ENCODE data around the gene CNTN1.
"Not testable (repeated sequence)": the region's sequence is repeated elsewhere in the genome, so short reads cannot be mapped to it uniquely, and the experiment has no call there.

Gene CNTN1

DNA sequence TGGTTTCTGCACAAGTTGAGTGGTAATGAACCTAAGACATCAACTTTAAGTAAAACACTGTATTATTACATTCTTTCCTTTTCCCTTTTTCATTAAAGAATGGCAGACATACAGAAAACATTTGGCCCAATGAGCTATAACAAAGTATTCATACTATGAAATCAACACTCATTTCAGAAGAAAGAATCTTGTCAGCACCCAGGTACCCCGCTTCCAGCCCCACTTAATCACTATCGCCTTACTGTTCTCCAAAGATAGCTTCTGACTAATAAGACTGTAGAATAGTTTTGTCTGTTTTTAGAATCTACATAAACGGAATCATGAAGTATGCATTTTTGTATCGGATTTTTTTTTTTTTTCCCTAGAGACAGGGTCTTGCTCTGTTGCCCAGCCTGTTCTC, 9.5 kb downstream of the CNTN1 start:
- DNase-seq, result no peak

DNA sequence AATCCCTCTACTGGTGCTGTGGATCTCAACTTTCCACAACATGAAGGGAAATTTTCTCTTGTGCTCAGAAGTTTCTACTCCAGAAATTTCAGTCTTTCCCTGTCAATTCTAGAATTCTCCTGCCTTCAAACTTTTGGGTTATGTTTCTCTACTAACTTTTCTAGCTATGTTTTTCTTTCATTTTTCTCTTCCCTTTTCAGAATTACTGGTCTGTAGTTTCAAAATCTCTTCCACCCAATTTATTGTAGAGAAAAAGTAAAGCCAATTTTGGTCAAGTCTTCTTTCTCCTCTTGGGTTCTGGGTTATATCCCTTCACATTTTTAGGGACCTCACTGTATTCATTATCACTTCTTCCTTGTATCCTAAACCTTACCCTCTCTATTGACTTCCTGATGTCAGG, 18.9 kb downstream of the CNTN1 start:
- no peak for DNase-seq

DNA sequence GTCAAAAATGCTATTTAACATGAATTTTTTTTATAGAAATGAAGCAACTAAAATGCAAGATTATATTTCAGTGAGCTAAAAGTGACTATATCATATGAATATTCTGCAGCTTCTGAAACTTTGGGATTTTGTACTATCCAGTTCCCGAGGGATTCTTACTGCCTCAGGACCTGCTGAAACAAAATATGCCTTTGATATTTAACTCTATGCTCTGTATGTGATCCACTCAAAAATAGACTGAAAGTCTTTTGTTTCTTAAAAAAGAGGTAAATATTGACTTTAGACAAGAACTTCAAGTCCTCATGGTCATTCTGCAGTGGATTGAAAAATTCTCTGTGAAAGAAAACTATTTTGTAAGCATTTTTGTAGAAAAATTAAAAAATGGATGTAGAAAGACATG, 22.4 kb downstream of the CNTN1 start:
- DNase-seq, result no peak

DNA sequence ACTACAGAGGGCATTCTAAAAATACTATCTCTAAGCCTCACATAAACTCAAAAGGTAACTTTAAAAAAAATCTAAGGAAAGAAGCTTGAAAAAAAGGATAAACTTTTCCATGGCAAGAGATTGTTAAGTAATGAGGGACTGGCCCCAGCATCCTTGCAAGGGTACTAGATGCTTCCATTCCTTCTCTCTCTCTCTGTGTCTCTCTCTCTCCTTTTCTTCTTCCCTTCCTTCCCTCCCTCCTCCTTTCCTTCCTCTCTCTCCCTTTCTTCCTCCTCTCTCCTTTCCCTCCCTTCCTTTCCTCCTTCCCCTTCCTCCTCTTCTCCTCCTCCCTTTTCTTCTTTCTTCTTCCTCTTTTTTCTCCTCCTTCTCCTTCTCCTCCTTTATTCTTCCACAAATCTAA, 23.8 kb downstream of the CNTN1 start:
- no peak for DNase-seq

DNA sequence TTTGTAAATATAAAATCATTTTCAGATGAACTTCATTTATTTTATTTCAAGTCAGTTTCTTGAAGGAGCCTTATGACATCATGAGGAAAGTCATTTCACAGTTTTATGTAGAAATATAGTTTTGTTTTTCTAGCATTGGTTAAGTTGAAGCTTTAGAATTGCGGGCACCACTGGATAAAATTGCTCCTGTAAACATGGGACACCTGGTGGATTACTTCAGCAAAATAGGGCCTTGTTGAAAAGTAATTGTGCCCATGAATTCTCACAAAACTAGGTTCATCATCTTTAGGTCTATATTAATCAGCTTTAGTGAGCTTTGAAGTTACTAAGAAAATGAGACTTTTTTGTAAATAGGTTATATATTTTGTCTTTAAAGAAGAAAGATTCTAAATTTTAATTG, 25.3 kb downstream of the CNTN1 start:
- no peak for DNase-seq

DNA sequence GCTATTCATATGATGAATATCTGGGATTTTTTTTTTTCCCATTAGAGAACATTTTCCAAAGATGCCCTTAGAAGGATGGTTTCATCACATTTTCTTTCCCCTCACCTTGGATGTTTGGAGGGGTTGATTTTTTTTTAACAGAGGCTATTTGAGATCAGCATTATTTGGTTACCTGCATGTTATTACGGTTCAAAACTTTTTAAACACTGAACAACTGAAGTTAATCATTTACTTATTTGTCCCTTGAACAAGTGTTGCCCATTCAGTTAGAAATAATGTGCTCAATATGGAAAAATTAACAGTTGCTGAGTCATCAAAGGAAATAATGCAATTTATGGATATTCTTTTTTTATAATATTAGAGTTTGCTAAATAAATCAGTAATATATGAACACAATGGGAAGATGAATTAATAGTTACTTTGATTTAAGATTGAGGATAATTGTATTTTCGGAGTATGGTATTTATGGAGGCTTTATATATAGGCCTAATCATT, 26.7 kb downstream of the CNTN1 start:
- DNase-seq, result no peak

DNA sequence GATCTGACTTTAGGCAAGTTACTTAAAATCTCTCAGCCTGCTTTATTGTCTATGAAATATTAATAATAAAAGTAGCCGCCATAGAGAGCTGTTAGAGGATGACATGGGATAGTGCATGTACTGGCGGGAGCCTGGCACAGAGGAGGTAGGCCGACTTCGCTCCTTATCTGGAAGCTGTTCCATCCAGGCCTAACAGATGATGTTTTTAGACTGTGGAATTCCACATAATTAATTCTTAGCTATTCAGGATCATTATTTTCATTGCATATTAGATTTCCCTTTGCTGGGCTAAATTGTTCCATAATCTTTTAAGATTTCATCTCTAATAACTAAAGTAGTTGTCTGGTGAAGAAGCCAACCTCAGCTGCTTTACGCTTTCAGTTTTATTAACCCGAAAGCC, 30.8 kb downstream of the CNTN1 start:
- DNase-seq, result no peak

DNA sequence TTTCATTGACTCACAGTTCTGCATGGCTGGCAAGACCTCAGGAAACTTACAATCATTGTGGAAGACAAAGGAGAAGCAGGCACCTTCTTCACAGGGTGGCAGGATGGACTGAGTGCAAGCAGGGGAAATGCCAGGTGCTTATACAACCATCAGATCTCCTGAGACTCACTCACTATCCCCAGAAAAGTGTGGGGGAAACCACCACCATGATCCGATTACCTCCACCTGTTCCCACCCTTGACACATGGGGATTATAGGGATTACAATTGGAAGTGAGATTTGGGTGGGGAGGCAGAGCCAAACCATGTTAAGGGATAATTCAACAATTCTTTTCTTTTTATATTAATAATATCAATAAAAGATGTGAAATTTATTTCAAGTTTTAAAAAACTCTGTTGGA, 34.1 kb downstream of the CNTN1 start:
- DNase-seq, result no peak

DNA sequence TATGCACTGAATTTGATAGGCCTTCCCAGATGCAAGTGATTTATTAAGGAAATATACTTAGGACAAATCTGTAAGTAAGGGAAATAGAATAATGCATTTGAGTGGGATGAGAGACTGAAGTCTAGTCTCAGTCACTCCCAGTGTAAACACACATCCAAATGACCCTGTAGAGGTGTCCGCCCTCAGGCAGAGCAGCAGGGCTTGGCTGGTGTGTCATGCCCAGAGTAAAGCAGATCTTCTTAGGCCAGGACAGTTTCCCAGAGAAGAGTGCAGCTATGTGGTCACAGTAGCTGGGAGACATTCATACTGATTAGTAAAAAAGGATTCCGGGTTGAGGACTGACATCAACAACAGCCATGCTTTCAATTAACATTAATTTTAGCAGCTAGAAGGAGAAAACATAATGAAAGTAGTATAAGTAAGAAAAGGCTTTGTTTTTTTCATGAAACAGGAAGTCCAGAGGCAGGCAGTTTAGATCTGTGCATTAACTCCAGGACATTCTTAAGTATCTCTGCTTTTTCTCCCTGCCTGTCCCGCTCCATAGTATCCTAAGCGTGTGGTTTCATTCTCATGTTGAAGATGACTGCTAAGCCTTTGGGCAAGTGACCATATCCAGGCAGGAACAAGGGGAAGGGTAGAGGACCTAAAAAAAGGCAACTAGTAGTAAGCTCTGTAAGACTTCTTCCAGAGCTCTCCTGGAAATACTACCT, 35.7 kb downstream of the CNTN1 start:
- no peak for DNase-seq

DNA sequence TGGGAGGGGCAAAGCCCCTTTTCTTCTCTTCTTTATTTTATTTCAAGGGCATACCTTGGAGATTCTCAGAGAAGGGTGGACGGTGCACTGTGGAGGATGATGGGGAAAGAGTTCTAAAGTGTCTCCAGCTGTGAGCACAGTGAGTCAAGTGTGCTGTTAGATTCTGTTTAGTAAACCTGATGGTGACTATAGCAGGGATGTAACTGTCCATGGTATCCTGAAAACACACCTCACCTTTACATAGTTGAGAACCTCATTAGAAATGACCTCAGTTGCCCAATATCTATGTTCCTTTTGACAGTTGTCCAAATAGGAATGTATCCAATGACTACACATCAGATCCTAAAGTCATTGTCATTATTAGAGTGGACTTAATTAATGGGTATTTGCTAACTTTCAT, 38.0 kb downstream of the CNTN1 start:
- DNase-seq, result no peak

DNA sequence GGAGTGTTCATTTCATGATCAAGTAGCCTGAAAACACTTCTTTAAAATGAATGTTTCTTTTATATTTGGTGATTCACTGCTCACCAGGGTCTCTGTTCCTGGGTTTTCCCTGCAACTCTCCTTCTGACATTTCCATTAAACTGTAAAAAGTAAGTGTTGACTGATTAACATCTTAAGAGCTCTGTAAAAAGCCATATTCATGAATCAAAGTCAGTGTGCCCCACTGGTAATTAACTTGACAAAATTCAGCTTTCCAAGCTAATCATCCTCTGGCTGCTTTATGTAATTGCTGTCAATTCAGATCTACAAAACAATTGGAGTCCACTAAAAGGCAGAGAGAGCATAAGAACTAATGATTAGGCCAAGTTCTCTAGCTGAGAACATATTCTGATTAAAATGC, 41.6 kb downstream of the CNTN1 start:
- no peak for DNase-seq

DNA sequence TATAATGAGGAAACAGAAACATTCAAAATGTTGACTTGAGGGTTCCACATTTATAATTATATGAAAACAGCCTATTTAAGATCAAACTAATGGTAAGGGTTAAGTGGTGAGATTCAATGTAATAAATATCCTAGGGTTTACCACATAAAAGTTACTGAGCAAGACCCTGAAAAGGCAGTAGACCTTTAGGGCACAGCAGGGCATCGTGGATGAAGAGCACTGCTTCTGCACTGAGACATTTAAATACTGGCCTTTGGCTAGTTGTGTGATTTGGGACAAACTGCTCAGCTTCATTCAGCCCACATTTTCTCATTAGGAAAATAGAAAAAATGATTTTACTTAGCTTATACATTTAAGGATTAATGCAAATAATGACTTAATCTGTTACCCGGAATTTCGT, 42.0 kb downstream of the CNTN1 start:
- no peak for DNase-seq

DNA sequence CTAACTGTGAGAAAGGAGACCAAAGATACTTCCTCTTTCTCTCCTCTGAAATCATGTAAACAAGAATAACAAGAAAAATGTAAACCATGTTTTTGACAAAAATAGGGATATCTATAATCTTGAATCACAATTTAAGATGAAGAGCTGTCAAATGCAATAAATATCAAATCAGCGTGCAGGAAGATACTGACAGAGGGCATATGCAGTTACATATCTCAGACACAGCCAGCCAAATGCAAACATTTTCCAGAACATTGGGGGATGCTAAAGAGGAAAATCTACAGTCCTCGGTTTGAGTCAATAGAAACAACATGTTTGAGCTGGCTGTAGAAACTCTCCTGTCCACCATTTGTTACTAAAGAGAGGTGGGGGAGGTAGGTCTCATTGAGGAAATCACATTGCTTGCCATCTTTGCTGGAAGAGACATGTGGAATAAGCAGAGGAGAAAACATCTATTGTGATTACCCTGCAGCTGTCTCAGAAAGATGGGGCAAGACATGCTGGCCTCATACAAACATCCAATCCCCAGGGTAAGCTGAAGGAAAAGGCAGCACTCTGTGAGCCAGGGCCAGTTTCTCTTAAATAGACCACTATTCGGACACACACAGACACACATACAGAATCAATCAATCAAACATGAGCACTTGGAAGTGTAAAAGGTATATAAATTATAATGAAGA, 43.5 kb downstream of the CNTN1 start:
- DNase-seq, result no peak

DNA sequence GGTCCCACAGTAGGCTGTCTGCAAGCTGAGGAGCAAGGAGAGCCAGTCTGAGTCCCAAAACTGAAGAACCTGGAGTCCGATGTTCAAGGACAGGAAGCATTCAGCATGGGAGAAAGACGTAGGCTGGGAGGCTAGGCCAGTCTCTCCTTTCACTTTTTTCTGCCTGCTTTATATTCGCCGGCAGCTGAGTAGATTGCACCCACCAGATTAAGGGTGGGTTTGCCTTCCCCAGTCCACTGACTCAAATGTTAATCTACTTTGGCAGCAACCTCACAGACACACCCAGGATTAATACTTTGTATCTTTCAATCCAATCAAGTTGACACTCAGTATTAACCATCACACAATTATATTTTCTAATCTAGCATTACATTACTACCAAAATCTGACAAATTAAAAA, 45.2 kb downstream of the CNTN1 start:
- DNase-seq, result not testable (repeated sequence)

DNA sequence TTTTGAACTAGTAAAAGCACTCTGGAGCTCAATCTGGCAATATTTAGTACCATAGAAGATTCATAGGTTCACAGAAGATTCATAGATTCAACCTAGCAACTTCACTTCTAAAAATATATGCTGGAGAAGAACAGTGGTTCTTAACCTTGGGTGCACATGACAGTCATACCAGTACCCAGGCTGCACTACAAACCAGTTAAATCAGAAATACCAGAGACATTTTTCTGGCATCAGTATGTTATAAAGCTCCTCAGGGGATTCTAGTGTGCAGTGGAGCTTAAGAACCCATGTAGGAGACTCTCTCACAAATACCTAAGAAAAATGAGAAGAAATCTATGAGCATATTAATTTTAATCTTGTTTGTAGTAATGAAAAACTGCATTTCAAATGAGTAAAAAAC, 46.6 kb downstream of the CNTN1 start:
- no peak for DNase-seq

DNA sequence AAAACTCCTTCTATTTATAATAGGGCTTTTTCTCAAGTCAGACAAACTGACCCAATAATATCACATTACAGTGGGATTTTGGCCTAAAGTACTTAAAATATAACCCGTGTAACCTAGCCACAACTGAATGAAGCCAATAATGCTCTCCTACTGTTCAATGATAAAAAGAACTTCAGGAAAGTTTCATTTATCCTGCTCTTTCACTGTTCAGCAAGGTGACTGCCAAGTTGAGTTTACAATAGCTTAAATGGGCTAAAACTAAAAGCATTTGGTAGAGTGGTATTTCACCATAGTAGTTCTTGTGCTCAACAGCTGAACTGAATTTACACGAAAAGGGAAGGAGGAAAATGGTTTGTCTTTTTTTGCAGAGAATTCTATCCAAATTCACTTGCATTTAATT, 49.8 kb downstream of the CNTN1 start:
- DNase-seq, result no peak

DNA sequence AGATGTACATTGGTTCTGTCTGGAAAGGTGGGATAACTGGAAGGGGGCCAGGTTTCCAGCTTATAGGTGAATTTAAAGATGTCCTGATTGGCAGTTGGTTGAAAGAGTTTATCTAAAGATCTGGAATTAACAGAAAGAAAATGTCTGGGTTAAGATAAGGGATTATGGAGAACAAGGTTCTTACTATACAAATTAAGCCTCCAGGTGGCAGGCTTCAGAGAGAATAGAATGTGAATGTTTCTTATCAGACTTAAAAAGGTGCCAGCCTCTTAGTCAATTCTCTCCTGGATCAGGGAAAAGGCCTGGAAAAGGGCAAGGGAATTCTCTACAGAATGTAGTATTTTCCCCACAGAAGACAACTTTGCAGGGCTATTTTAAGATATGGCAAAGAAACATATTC, 53.1 kb downstream of the CNTN1 start:
- DNase-seq, result no peak

DNA sequence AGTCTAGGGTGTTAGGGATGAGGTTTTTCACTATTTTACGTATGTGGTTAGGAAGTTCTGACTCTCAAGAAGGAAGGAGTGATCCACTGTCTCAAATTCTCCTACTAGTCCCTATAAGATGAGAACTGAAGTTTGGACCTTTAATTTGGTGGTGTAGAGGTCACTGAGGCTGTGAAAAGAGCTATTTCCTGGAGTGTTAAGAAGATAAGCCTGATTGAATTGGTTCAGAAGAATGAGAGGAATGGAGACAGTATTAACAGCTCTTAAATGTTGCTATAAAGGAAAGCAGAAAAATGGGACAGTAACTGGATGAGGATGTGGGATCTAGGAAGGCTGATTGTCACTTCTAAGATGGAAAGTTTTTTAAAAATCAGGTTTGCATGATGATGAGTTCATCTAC, 57.6 kb downstream of the CNTN1 start:
- no peak for DNase-seq

DNA sequence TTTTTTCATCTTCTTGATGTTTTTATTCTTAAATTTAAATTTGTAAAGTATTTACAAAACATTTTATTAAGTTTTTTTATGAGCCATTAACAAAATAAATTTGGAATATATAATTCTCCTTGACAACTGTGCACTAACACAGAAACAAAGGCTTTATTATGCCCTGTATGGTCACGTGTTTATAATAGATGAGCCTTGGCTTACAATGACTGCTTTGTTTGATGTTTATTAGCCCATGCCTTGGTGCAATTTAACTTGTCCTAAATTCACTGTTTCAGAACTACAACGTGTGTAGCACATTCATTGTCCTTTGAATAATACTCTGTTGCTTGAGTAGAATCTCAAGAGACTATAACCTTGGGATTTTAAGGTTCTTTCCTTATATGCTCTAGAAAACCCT, 59.8 kb downstream of the CNTN1 start:
- DNase-seq, result no peak

DNA sequence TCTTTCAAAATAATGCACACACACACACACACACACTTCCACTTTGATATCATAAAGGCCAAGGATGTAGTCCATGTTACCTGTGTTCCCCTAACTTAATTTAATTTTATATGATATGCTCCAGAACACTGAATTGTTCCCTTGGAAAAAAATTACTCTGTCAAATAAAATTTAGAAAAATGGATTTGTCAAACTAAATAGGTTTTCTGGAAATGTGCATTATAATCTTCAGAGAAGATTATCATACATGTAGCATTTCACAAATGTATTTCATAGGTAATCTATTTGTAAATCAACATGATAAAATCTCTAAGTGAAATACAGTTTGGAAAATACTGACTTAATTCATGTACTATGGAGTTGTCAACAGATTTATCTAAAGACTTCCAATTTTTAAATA, 68.6 kb downstream of the CNTN1 start:
- no peak for DNase-seq

DNA sequence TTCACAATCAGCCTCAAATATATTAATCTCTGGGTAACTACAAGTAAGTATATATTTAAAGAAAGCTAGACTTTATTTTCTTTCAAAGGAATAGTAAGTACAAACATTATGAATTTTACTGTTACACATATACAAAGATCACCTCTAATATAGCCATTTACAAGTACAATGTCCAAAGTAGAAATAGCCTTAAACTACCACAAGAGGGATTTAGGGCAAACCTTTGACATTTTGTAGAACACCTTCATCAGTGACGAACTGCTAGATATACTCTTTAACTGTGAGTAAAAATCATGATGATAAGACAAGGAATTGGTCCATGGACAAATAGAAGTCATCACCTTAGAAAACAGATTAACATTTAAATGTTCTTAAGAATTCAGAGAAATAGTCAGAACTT, 69.8 kb downstream of the CNTN1 start:
- no peak for DNase-seq

DNA sequence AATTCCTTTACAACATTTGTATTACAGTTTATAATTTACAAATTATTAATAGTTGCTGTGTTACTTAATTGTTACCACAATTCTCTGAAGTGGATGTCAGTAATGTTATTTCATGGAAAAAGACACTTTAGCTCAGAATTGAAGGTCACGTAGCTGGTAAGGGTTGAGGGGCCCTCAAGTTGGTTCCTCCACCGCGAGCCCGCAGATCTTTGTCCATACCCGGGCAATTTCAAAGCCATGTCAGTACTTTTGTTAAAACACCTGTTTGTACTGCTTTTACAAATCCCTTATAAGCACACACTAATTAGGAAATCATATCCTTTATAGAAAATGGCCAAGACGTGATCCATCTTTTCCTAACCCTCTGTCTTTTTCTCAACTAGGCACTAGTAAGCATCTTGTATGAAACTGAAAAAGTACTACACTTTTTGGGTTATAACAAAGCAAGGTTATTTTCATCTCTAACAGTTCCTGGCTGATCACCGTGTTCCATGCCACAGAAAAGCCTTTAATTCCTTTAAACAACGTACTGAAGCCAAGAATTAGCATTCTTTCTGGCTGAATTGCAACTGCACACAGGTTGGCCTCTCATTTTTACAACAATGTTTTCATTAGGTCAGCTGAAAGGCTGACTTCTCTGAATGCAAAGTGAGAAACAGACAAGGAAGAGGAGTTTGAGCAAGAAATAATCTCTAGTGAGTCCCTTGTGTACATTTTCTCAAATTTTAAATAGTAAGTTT, 76.1 kb downstream of the CNTN1 start:
- DNase-seq, result no peak

DNA sequence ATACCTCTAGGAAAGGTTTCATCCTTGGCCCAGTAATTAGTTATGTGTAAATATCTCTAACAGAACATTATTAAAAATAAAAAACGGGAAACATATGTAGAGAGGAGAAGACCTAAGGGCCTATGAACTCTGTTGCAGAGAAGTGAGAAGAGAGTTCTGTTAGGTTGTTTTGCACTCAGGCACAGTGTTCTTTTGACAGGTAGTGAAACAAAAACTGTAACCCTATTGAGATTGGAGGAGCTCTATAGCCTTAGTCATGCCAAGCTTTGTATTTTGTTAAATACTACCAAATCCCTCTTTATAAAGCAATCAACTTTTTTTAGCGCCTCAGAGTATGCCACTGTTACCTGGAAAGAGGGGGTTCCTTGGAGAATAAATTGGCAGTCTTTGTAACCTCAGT, 77.6 kb downstream of the CNTN1 start:
- no peak for DNase-seq

DNA sequence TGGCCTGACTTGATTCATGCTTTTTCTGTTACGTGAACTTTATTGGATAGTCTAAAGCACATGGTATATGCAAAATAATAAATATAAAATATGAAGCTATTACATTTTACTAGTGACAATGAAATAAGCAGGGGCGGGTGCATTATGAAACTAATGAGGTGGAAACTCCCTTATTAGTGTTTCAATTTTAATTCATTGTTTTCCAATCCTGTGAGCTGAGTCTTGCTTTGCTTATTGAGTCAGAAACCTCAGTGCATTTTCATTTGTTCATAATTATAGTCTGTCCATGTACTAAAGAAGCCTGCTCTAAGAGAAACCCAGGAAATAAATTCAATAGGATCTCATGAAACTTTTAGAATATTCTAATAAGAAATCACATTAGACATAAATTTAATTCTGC, 78.5 kb downstream of the CNTN1 start:
- DNase-seq, result no peak
